ENCODE data around the gene WASF3. TPM values are rescaled to one million over a fixed set of nuclear protein-coding genes. Genes with fewer than 3 reads are reported as not detected.

Gene WASF3
- total RNA-seq, 2 donors from 2014 or later = 3.2 to 4.0 TPM

DNA sequence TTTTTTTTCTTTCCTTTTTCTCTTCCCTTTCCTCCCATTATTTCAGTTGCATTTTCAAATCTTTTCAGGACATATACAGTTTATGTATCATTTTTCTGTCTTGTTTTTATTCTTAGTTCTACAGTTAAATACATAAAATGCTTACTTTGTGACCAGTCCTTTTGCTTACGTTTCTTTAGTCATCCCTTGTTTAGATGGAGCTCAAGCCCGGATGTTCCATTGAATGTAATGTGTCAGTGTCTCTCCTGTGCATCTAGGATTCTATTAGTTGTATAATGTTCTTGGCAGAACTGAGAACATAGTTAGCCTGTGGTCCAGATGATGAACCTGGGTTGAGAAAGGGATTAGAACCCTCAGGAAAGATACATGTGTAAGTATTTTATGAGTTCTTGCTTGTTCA is 17.8 kb downstream of the WASF3 start:
- Histone ChIP-seq H3K27ac (no peak overlapping the region), H3K4me1 (no peaks in the 10 kb centered on the region), H3K36me3 (no peaks in the 10 kb centered on the region), H3K4me3 (no peak overlapping the region), H3K9me3 (no peaks in the 10 kb centered on the region), H3K27me3 (no peaks in the 10 kb centered on the region), H3K9ac (ENCODE audit: low read depth in 2 of 2, low read length in 2 of 2) (no peak overlapping the region)
- intact Hi-C loops (cut with DNase I) = no loop called here
- no peak for DNase-seq
- TF ChIP-seq, protein P1, sequence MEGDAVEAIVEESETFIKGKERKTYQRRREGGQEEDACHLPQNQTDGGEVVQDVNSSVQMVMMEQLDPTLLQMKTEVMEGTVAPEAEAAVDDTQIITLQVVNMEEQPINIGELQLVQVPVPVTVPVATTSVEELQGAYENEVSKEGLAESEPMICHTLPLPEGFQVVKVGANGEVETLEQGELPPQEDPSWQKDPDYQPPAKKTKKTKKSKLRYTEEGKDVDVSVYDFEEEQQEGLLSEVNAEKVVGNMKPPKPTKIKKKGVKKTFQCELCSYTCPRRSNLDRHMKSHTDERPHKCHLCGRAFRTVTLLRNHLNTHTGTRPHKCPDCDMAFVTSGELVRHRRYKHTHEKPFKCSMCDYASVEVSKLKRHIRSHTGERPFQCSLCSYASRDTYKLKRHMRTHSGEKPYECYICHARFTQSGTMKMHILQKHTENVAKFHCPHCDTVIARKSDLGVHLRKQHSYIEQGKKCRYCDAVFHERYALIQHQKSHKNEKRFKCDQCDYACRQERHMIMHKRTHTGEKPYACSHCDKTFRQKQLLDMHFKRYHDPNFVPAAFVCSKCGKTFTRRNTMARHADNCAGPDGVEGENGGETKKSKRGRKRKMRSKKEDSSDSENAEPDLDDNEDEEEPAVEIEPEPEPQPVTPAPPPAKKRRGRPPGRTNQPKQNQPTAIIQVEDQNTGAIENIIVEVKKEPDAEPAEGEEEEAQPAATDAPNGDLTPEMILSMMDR (IDR thresholded peaks at IDR 0.05) = no peak

GRCh38 chr13:26579580-26579979 is 22.1 kb downstream of the WASF3 start:
- H3K4me3 ChIP-seq = no peak overlapping the region
- TF ChIP-seq, protein P1 (IDR thresholded peaks at IDR 0.05) = no peak
- no peak overlapping the region for H3K27ac ChIP-seq
- H3K36me3 ChIP-seq = no peaks in the 10 kb centered on the region
- intact Hi-C loops (cut with DNase I) = no loop called here
- DNase-seq = no peak
- H3K9me3 ChIP-seq = no peaks in the 10 kb centered on the region
- no peaks in the 10 kb centered on the region for H3K27me3 ChIP-seq
- no peak overlapping the region for H3K9ac ChIP-seq (ENCODE audit: low read depth in 2 of 2, low read length in 2 of 2)
- H3K4me1 ChIP-seq = no peaks in the 10 kb centered on the region

DNA sequence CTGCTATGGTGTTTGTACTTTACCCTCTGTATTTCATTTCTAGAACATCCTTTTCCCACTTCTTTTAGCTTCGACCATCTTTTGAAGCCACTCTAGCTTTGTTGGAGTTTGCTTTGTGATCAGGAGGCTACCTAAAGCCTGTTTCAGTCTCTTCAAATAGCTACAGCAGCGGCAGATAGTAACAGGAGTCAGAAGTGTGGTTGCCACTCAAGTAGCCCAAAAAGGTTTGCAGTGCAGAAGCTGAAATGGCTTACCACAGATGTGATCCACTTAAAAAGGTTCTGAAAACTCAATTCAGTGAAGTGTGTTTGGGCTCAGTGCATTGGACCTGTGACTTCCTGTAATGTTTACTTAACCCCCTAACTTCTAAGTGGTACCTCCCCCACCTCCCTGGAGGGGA is 26.2 kb downstream of the WASF3 start:
- H3K36me3 ChIP-seq = no peaks in the 10 kb centered on the region
- no peak for DNase-seq
- TF ChIP-seq, protein P1 (IDR thresholded peaks at IDR 0.05) = no peak
- H3K4me3 ChIP-seq = no peak overlapping the region
- intact Hi-C loops (cut with DNase I) = no loop called here
- no peaks in the 10 kb centered on the region for H3K4me1 ChIP-seq
- H3K9ac ChIP-seq (ENCODE audit: low read depth in 2 of 2, low read length in 2 of 2) = no peak overlapping the region
- H3K27me3 ChIP-seq = no peaks in the 10 kb centered on the region
- no peak overlapping the region for H3K27ac ChIP-seq
- no peaks in the 10 kb centered on the region for H3K9me3 ChIP-seq

DNA sequence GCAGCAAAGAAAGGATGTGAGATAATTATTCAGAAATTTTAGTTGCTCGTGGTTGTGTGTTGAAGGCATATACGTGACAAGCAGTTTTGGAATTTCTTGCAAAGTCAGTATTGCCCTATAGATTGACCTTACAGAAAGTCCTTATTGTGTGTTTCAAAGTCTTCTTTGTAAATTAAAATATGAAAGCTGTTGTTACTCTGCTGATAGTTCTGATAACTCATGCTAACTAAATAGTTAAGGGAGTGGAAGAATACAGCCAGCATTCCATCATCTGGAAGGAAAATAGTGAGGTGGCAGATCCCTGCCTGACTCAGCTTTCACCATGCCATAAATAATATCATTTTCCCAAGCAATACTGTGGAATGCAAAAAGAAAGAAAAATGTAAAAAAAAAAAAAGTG is 27.2 kb downstream of the WASF3 start:
- DNase-seq = no peak
- intact Hi-C loops (cut with DNase I) = no loop called here
- H3K9me3 ChIP-seq = no peaks in the 10 kb centered on the region
- no peak overlapping the region for H3K4me3 ChIP-seq
- H3K9ac ChIP-seq (ENCODE audit: low read depth in 2 of 2, low read length in 2 of 2) = no peak overlapping the region
- H3K36me3 ChIP-seq = no peaks in the 10 kb centered on the region
- H3K27me3 ChIP-seq = no peaks in the 10 kb centered on the region
- TF ChIP-seq, protein P1 (IDR thresholded peaks at IDR 0.05) = no peak
- no peaks in the 10 kb centered on the region for H3K4me1 ChIP-seq
- H3K27ac ChIP-seq = no peak overlapping the region

DNA sequence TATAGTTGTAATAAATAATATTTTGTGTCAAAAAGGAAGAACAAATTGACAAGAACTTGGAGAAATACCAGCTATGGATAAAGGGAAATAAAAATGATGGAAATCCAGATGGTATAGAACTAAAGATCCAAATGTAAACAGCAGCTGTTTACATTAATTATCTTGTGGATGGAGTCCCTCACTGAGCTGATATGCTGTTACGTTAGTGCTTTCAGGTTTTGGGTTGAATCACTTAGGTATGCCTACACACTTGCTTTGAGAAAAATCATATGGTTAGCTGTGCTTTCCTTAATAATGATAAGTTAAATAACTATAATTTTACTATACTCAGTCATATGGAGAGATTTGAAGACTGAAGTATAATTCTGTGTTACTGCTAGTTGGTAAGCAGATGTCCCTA is 27.7 kb downstream of the WASF3 start:
- intact Hi-C loops (cut with DNase I) = no loop called here
- H3K9ac ChIP-seq (ENCODE audit: low read depth in 2 of 2, low read length in 2 of 2) = no peak overlapping the region
- no peaks in the 10 kb centered on the region for H3K4me1 ChIP-seq
- no peaks in the 10 kb centered on the region for H3K9me3 ChIP-seq
- TF ChIP-seq, protein P1 (IDR thresholded peaks at IDR 0.05) = no peak
- no peaks in the 10 kb centered on the region for H3K27me3 ChIP-seq
- H3K27ac ChIP-seq = no peak overlapping the region
- no peaks in the 10 kb centered on the region for H3K36me3 ChIP-seq
- no peak for DNase-seq
- H3K4me3 ChIP-seq = no peak overlapping the region

DNA sequence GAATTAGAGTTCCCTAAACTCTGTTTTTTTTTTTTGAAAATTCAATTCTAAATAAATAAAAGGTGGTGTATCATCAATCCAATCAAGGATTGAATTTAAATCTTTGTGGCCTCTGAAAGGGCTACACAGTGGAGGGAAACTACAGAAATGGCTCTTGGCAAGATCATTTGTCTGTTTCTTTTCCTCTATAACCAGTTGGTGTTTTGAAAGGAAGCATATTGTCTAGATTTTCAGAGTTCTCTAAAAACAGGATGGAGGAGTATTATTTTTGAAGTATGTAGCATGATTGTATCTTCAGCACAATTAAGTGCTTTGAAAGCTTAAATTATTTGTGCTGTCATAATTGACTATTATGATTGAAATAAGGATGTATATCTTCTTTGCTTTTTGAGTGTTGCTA is 29.8 kb downstream of the WASF3 start:
- TF ChIP-seq, protein P1 (IDR thresholded peaks at IDR 0.05) = no peak
- intact Hi-C loops (cut with DNase I) = no loop called here
- H3K9ac ChIP-seq (ENCODE audit: low read depth in 2 of 2, low read length in 2 of 2) = no peak overlapping the region
- no peaks in the 10 kb centered on the region for H3K9me3 ChIP-seq
- no peak overlapping the region for H3K4me3 ChIP-seq
- H3K27me3 ChIP-seq = no peaks in the 10 kb centered on the region
- no peak for DNase-seq
- H3K27ac ChIP-seq = no peak overlapping the region
- H3K4me1 ChIP-seq = no peaks in the 10 kb centered on the region
- H3K36me3 ChIP-seq = no peaks in the 10 kb centered on the region

Measured in colonic mucosa (tissue), 4 donors.